Neural progenitor cell (in vitro differentiated cells): ENCODE measurements around the gene LTO1. TPM values are rescaled to one million over a fixed set of nuclear protein-coding genes. Genes with fewer than 3 reads are reported as not detected.

Experiments used
- DNase-seq: peaks from one replicate; pipeline ENCODE4 v3.0.0-alpha.2; 2016; ENCODE audit warnings: low spot score
- H2AFZ ChIP-seq: fragments of 200-600 bp; sonication (generic); replicated peaks from 2 replicates; pipeline ENCODE4 v1.6.1; 2016; ENCODE audit warnings: antibody characterized with exemption
- H3F3A ChIP-seq: fragments of 200-600 bp; sonication (generic); 2 replicates; pipeline ENCODE4 v1.6.1; 2016; ENCODE audit warnings: antibody characterized with exemption, low read depth
- H3K27ac ChIP-seq: fragments of 200-600 bp; sonication (generic); 2 replicates; pipeline ENCODE4 v1.5.1; 2016; ENCODE audit warnings: mild to moderate bottlenecking
- H3K27me3 ChIP-seq: fragments of 200-600 bp; sonication (generic); 2 replicates; pipeline ENCODE4 v1.6.1; 2016; ENCODE audit warnings: mild to moderate bottlenecking, moderate library complexity
- H3K36me3 ChIP-seq: fragments of 200-600 bp; sonication (generic); 2 replicates; pipeline ENCODE4 v1.5.1; 2016
- H3K4me1 ChIP-seq: fragments of 200-600 bp; sonication (generic); 2 replicates; pipeline ENCODE4 v1.6.1; 2016; ENCODE audit warnings: mixed run types
- H3K4me2 ChIP-seq: fragments of 200-600 bp; sonication (generic); 2 replicates; pipeline ENCODE4 v1.6.1; 2016
- H3K4me3 ChIP-seq: fragments of 200-600 bp; sonication (generic); 2 replicates; pipeline ENCODE4 v1.5.1; 2016
- H3K79me2 ChIP-seq: fragments of 200-600 bp; sonication (generic); 2 replicates; pipeline ENCODE4 v1.6.1; 2016; ENCODE audit warnings: low read depth
- H3K9ac ChIP-seq: fragments of 200-600 bp; sonication (generic); 2 replicates; pipeline ENCODE4 v1.6.1; 2016
- H3K9me3 ChIP-seq: fragments of 200-600 bp; sonication (generic); 2 replicates; pipeline ENCODE4 v1.5.1; 2016; ENCODE audit warnings: low read depth
- H4K20me1 ChIP-seq: fragments of 200-600 bp; sonication (generic); 2 replicates; pipeline ENCODE4 v1.6.1; 2016; ENCODE audit warnings: low read depth
- H3K27ac Mint-ChIP-seq: 3 replicates; pipeline ENCODE4 v1.8.0; 2021; ENCODE audit warnings: mixed read lengths
- H3K27me3 Mint-ChIP-seq: 2 replicates; pipeline ENCODE4 v1.8.0; 2022; ENCODE audit warnings: low read depth, mild to moderate bottlenecking, inconsistent platforms, moderate library complexity, mixed read lengths; ENCODE audit not compliant: insufficient read depth
- H3K36me3 Mint-ChIP-seq: 3 replicates; pipeline ENCODE4 v1.8.0; 2021; ENCODE audit warnings: mixed read lengths
- H3K4me1 Mint-ChIP-seq: 3 replicates; pipeline ENCODE4 v1.8.0; 2021; ENCODE audit warnings: mixed read lengths
- H3K4me3 Mint-ChIP-seq: 3 replicates; pipeline ENCODE4 v1.8.0; 2021; ENCODE audit warnings: mild to moderate bottlenecking, moderate library complexity, mixed read lengths
- H3K9me3 Mint-ChIP-seq: 3 replicates; pipeline ENCODE4 v1.8.0; 2020; ENCODE audit warnings: mixed read lengths
- EZH2 ChIP-seq: fragments of 200-600 bp; sonication (generic); IDR thresholded peaks from 2 replicates; pipeline ENCODE4 v1.6.1; 2017; ENCODE audit warnings: antibody characterized with exemption, mild to moderate bottlenecking, moderate library complexity
- EZH2phosphoT487 ChIP-seq: fragments of 200-600 bp; sonication (generic); IDR thresholded peaks from 2 replicates; pipeline ENCODE4 v1.6.1; 2017; ENCODE audit warnings: antibody characterized with exemption
- total RNA-seq: library from RNA; depleted of rRNA; stranded (reverse); fragments of >200 nt; gene quantifications from 2 replicates; pipeline ENCODE4 v1.2.3, GENCODE V29; 2015; ENCODE audit warnings: low replicate concordance
- TF ChIP-seq, protein P1 (sequence below): fragments of 200-600 bp; sonication (generic); IDR thresholded peaks from 2 replicates; pipeline ENCODE4 v1.5.1; 2017; ENCODE audit warnings: antibody characterized with exemption, mild to moderate bottlenecking

LTO1 gene
- total RNA-seq, 1 donor from 2014 or later = 11.9 TPM

DNA sequence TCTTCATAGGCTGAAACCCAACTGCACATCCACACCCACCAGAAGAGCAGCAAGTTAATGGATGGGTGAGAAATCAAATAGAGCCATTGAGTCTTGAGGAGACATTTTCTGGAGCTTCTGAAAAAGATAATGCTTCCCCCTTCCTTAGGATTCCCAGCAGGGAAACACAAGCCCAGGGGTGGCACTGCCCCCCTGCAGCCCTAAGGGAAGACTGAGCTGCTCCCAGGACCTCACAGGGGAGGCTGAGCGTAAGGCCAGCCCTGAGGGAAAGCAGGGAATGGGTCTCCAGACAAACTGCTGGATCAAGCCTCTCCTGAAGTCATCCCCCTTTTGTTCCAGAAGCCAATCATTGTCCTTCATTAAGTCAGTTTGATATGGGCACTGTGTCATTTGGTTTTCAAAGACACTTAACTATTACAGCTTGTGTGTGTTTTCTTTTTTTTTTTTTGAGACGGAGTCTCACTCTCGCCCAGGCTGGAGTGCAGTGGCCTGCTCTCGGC lies 15.1 kb downstream of the LTO1 start:
- Mint-ChIP-seq H3K9me3 (no peaks in the 10 kb centered on the region), H3K36me3 (peaks cover 11% of the 10 kb centered on the region), H3K4me1 (peaks cover 64% of the 10 kb centered on the region), H3K27me3 (peaks cover 11% of the 10 kb centered on the region), H3K4me3 (no peak overlapping the region), H3K27ac (peak overlapping the region; percentile 99)
- Histone ChIP-seq H2AFZ (no peak overlapping the region), H3K4me2 (no peak overlapping the region), H3F3A (peaks cover 37% of the 10 kb centered on the region), H3K36me3 (no peaks in the 10 kb centered on the region), H3K27me3 (no peaks in the 10 kb centered on the region), H3K4me1 (peaks cover 23% of the 10 kb centered on the region), H3K9ac (no peak overlapping the region), H4K20me1 (peaks cover 6% of the 10 kb centered on the region), H3K79me2 (no peaks in the 10 kb centered on the region), H3K27ac (no peak overlapping the region), H3K4me3 (no peak overlapping the region), H3K9me3 (no peaks in the 10 kb centered on the region)
- no peak for DNase-seq
- TF ChIP-seq EZH2phosphoT487 = no peak
- TF ChIP-seq, protein P1, sequence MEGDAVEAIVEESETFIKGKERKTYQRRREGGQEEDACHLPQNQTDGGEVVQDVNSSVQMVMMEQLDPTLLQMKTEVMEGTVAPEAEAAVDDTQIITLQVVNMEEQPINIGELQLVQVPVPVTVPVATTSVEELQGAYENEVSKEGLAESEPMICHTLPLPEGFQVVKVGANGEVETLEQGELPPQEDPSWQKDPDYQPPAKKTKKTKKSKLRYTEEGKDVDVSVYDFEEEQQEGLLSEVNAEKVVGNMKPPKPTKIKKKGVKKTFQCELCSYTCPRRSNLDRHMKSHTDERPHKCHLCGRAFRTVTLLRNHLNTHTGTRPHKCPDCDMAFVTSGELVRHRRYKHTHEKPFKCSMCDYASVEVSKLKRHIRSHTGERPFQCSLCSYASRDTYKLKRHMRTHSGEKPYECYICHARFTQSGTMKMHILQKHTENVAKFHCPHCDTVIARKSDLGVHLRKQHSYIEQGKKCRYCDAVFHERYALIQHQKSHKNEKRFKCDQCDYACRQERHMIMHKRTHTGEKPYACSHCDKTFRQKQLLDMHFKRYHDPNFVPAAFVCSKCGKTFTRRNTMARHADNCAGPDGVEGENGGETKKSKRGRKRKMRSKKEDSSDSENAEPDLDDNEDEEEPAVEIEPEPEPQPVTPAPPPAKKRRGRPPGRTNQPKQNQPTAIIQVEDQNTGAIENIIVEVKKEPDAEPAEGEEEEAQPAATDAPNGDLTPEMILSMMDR = no peak

DNA sequence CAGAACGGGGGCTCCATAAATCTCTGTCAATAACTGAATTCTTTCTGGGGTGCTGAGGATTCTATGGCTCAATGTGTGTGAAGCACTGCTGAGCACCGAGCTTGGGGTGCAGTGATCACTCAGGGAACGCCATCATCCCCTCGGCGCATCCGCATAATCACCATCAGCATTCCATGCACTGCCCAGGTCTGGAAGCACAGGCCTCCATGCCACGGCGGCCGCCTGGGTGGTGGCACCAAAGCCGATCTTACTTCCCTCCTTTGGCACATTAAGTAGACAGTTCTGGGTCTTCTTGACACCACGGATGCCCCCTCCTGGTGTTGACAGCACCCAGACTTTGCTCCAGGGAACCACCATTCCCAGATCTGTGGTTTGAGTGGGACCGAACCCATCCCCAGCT lies 15.6 kb downstream of the LTO1 start:
- Mint-ChIP-seq H3K27ac (peak overlapping the region; percentile 99), H3K4me3 (peak overlapping the region; percentile 64), H3K4me1 (peaks cover 68% of the 10 kb centered on the region), H3K9me3 (no peaks in the 10 kb centered on the region), H3K27me3 (peaks cover 10% of the 10 kb centered on the region), H3K36me3 (peaks cover 11% of the 10 kb centered on the region)
- H3K4me2 ChIP-seq = no peak overlapping the region
- no peaks in the 10 kb centered on the region for H3K79me2 ChIP-seq
- H3F3A ChIP-seq = peaks cover 37% of the 10 kb centered on the region
- no peak for TF ChIP-seq EZH2phosphoT487
- TF ChIP-seq, protein P1 = no peak
- H2AFZ ChIP-seq = no peak overlapping the region
- H3K9ac ChIP-seq = no peak overlapping the region
- H3K27me3 ChIP-seq = no peaks in the 10 kb centered on the region
- H3K36me3 ChIP-seq = no peaks in the 10 kb centered on the region
- H4K20me1 ChIP-seq = peaks cover 6% of the 10 kb centered on the region
- H3K4me3 ChIP-seq = no peak overlapping the region
- no peak overlapping the region for H3K27ac ChIP-seq
- H3K9me3 ChIP-seq = no peaks in the 10 kb centered on the region
- H3K4me1 ChIP-seq = peaks cover 23% of the 10 kb centered on the region
- DNase-seq = no peak

DNA sequence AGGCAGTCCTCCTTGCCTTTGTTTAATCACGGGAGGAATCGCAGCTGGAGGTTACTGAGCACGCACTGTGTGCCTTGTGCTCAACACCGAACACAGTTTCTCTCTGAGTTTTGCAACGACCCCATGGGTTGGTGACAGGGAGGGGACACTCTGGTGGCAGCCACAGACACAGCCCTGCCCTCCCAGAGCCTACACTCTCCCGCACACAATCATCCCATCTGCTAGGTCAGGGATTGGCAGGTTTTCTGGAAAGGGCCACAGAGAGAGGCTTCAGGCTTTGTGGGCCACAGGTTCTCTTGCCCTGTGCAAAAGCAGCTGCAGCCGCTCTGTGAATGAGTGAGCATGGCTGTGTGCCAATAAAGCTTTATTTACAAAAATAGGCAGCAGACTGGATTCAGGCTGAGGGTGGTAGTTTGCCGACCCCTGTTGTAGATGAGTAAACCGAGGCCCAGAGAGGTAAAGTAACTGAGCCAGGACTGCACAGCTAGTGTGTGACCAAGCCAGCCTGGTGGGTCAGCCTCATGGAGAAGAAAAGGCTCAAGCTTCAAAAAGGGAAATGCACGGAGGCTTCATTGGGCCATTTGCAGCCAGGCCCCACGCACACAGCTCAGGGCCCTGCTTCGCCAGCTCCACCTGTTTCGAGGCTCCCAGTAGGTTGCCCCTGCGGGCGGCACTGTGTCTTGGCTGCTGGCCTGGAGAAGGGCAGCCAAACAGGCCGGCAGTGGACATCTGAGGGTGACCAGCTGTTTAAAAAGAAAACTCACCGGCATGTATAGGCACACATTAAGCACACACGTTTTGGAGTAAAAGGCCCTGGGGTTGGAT lies 16.3 kb downstream of the LTO1 start:
- peak overlapping the region; percentile 96 for H3K27ac ChIP-seq
- no peaks in the 10 kb centered on the region for H3K9me3 Mint-ChIP-seq
- peak overlapping the region; percentile 99 for H3K27ac Mint-ChIP-seq
- no peak overlapping the region for H3K9ac ChIP-seq
- peaks cover 12% of the 10 kb centered on the region for H3K27me3 Mint-ChIP-seq
- no peaks in the 10 kb centered on the region for H3K9me3 ChIP-seq
- TF ChIP-seq EZH2 (no peak), EZH2phosphoT487 (no peak)
- TF ChIP-seq, protein P1 = no peak
- peaks cover 23% of the 10 kb centered on the region for H3K4me1 ChIP-seq
- peak overlapping the region; percentile 7 for H3K4me3 ChIP-seq
- H3K4me3 Mint-ChIP-seq = peak overlapping the region; percentile 64
- no peak overlapping the region for H2AFZ ChIP-seq
- peaks cover 9% of the 10 kb centered on the region for H3K36me3 Mint-ChIP-seq
- no peaks in the 10 kb centered on the region for H3K79me2 ChIP-seq
- peak overlapping the region; percentile 49 for H3K4me2 ChIP-seq
- no peaks in the 10 kb centered on the region for H3K27me3 ChIP-seq
- DNase-seq = no peak
- H3F3A ChIP-seq = peaks cover 37% of the 10 kb centered on the region
- no peaks in the 10 kb centered on the region for H3K36me3 ChIP-seq
- peaks cover 67% of the 10 kb centered on the region for H3K4me1 Mint-ChIP-seq
- peaks cover 6% of the 10 kb centered on the region for H4K20me1 ChIP-seq
